ENCODE results near the gene HTRA2.

Gene HTRA2

GRCh38 chr2:74501335-74502071 lies 28.2 kb upstream of the HTRA2 start:
- DNase-seq, result no peak

- DNase-seq, result no peak
Observed at GRCh38 chr2:74502147-74502719, 27.5 kb upstream of the HTRA2 start.

GRCh38 chr2:74502720-74503505 lies 26.8 kb upstream of the HTRA2 start:
- DNase-seq, result peak; percentile 82

- no peak for DNase-seq
Observed at GRCh38 chr2:74503506-74504475, 25.9 kb upstream of the HTRA2 start.

- no peak for DNase-seq
Observed at GRCh38 chr2:74504591-74504990, 25.1 kb upstream of the HTRA2 start.

- no peak for DNase-seq
Observed at GRCh38 chr2:74505448-74506246, 24.1 kb upstream of the HTRA2 start.

GRCh38 chr2:74507145-74507925 lies 22.4 kb upstream of the HTRA2 start, which contains the start of gene PCGF1:
TSS of gene PCGF1 (minus strand) at chr2:74507695. CDS start at chr2:74507668, 27 bp downstream.
- DNase-seq, result peak; percentile 100

GRCh38 chr2:74507926-74508520 lies 21.7 kb upstream of the HTRA2 start:
- DNase-seq, result no peak

GRCh38 chr2:74510272-74510671 lies 19.5 kb upstream of the HTRA2 start:
- no peak for DNase-seq

- DNase-seq, result no peak
Observed at GRCh38 chr2:74511104-74511989, 18.4 kb upstream of the HTRA2 start.

- no peak for DNase-seq
Observed at GRCh38 chr2:74512744-74513604, 16.8 kb upstream of the HTRA2 start.

- no peak for DNase-seq
Observed at GRCh38 chr2:74513605-74514367, 15.9 kb upstream of the HTRA2 start.

- no peak for DNase-seq
Observed at GRCh38 chr2:74514368-74515270, 15.1 kb upstream of the HTRA2 start, which contains the start of gene TLX2. TSS of gene TLX2 (plus strand) at chr2:74514450. CDS start at chr2:74514807, 357 bp downstream.

- DNase-seq, result no peak
Observed at GRCh38 chr2:74515271-74515980, 14.3 kb upstream of the HTRA2 start.

GRCh38 chr2:74515981-74516633 lies 13.6 kb upstream of the HTRA2 start:
- DNase-seq, result peak; percentile 91

All from activated CD8-positive, alpha-beta memory T cell treated with anti-CD3 and anti-CD28 coated beads for 24 hours (primary cell).